ENCODE measurements around the gene OSM. TPM values are rescaled to one million over a fixed set of nuclear protein-coding genes. Genes with fewer than 3 reads are reported as not detected.

OSM gene
- total and polyA plus RNA-seq, 2 experiments from 2014 or later = 1.5 TPM; not detected in 1

- Histone ChIP-seq H3K4me2 (no peak overlapping the region), H3K4me3 (no peak overlapping the region), H3K79me2 (peaks cover 13% of the 10 kb centered on the region), H3K27me3 (no peaks in the 10 kb centered on the region), H2AFZ (no peak overlapping the region), H3K4me1 (ENCODE audit: insufficient read depth) (peaks cover 11% of the 10 kb centered on the region), H3K36me3 (replicated peaks; ENCODE audit: insufficient read depth, low read depth) (no peaks in the 10 kb centered on the region), H4K20me1 (ENCODE audit: insufficient read depth, poor library complexity, severe bottlenecking) (peaks cover 3% of the 10 kb centered on the region), H3K9me2 (replicated peaks; ENCODE audit: insufficient read depth) (no peaks in the 10 kb centered on the region), H3K9me3 (ENCODE audit: low read depth) (no peaks in the 10 kb centered on the region), H3K27ac (no peak overlapping the region)
- no peak for DNase-seq (ENCODE audit: low spot score)
- TF ChIP-seq EZH2 (IDR thresholded peaks at IDR 0.05; ENCODE audit: borderline replicate concordance) (no peak), EZH2phosphoT487 (IDR thresholded peaks at IDR 0.05; ENCODE audit: low read depth, severe bottlenecking, unreplicated experiment) (no peak), CTCF (IDR thresholded peaks at IDR 0.05; ENCODE audit: poor library complexity) (no peak)
- WGBS (ENCODE audit: low lambda C conversion rate, missing lambda C conversion rate) = 98% methylated on average over 13 of the region's 13 CpGs
These were observed 32.7 kb upstream of the OSM start for GRCh38 chr22:30299322-30299721.

- H3K9me2 ChIP-seq (replicated peaks; ENCODE audit: insufficient read depth) = no peaks in the 10 kb centered on the region
- 61% methylated on average over 9 of the region's 9 CpGs for WGBS (ENCODE audit: low lambda C conversion rate, missing lambda C conversion rate)
- no peak overlapping the region for H3K4me3 ChIP-seq
- no peak overlapping the region for H3K4me2 ChIP-seq
- peak; percentile 58 for DNase-seq (ENCODE audit: low spot score)
- no peaks in the 10 kb centered on the region for H4K20me1 ChIP-seq (ENCODE audit: insufficient read depth, poor library complexity, severe bottlenecking)
- peaks cover 4% of the 10 kb centered on the region for H3K79me2 ChIP-seq
- H3K36me3 ChIP-seq (replicated peaks; ENCODE audit: insufficient read depth, low read depth) = no peaks in the 10 kb centered on the region
- H2AFZ ChIP-seq = no peak overlapping the region
- no peaks in the 10 kb centered on the region for H3K27me3 ChIP-seq
- TF ChIP-seq CTCF (IDR thresholded peaks at IDR 0.05; ENCODE audit: poor library complexity) = no peak
- no peak for TF ChIP-seq EZH2phosphoT487 (IDR thresholded peaks at IDR 0.05; ENCODE audit: low read depth, severe bottlenecking, unreplicated experiment)
- no peak for TF ChIP-seq EZH2 (IDR thresholded peaks at IDR 0.05; ENCODE audit: borderline replicate concordance)
- peaks cover 11% of the 10 kb centered on the region for H3K4me1 ChIP-seq (ENCODE audit: insufficient read depth)
- H3K27ac ChIP-seq = peak overlapping the region; percentile 37
- no peaks in the 10 kb centered on the region for H3K9me3 ChIP-seq (ENCODE audit: low read depth)
These were observed 31.5 kb upstream of the OSM start for GRCh38 chr22:30297991-30298701.

GRCh38 chr22:30297276-30297990 is 30.8 kb upstream of the OSM start:
- Histone ChIP-seq H3K4me2 (no peak overlapping the region), H3K4me1 (ENCODE audit: insufficient read depth) (peaks cover 6% of the 10 kb centered on the region), H3K27ac (no peak overlapping the region), H2AFZ (no peak overlapping the region), H3K4me3 (no peak overlapping the region), H4K20me1 (ENCODE audit: insufficient read depth, poor library complexity, severe bottlenecking) (no peaks in the 10 kb centered on the region), H3K36me3 (replicated peaks; ENCODE audit: insufficient read depth, low read depth) (no peaks in the 10 kb centered on the region), H3K9me3 (ENCODE audit: low read depth) (no peaks in the 10 kb centered on the region), H3K79me2 (peaks cover 2% of the 10 kb centered on the region), H3K9me2 (replicated peaks; ENCODE audit: insufficient read depth) (no peaks in the 10 kb centered on the region), H3K27me3 (no peaks in the 10 kb centered on the region)
- 92% methylated on average over 11 of the region's 11 CpGs for WGBS (ENCODE audit: low lambda C conversion rate, missing lambda C conversion rate)
- TF ChIP-seq EZH2phosphoT487 (IDR thresholded peaks at IDR 0.05; ENCODE audit: low read depth, severe bottlenecking, unreplicated experiment) = no peak
- TF ChIP-seq EZH2 (IDR thresholded peaks at IDR 0.05; ENCODE audit: borderline replicate concordance) = no peak
- TF ChIP-seq CTCF (IDR thresholded peaks at IDR 0.05; ENCODE audit: poor library complexity) = no peak
- DNase-seq (ENCODE audit: low spot score) = no peak

Data from hepatocyte (in vitro differentiated cells).